Measurements from ENCODE around the gene ZAP70. TPM values are rescaled to one million over a fixed set of nuclear protein-coding genes. Genes with fewer than 3 reads are reported as not detected.

Gene ZAP70
- total RNA-seq, 2 donors from 2014 or later = 0.86 to 1.4 TPM

GRCh38 chr2:97736608-97737330 is 23.4 kb downstream of the ZAP70 start:
- Histone ChIP-seq H3K27me3 (no peaks in the 10 kb centered on the region), H3K9me3 (no peaks in the 10 kb centered on the region), H3K4me3 (no peak overlapping the region), H3K27ac (no peak overlapping the region), H3K36me3 (no peaks in the 10 kb centered on the region), H3K4me1 (peaks cover 0 to 4% of the 10 kb centered on the region in 2 donors)
- DNase-seq (ENCODE audit: low spot score) = no peak
- TF ChIP-seq CTCF (IDR thresholded peaks at IDR 0.05) = no peak

GRCh38 chr2:97737421-97738178 is 24.2 kb downstream of the ZAP70 start:
- H3K27ac ChIP-seq = no peak overlapping the region
- no peak for DNase-seq (ENCODE audit: low spot score)
- no peaks in the 10 kb centered on the region for H3K36me3 ChIP-seq
- no peaks in the 10 kb centered on the region for H3K9me3 ChIP-seq
- no peak overlapping the region for H3K4me3 ChIP-seq
- peaks cover 0 to 12% of the 10 kb centered on the region in 2 donors for H3K4me1 ChIP-seq
- no peaks in the 10 kb centered on the region for H3K27me3 ChIP-seq
- no peak for TF ChIP-seq CTCF (IDR thresholded peaks at IDR 0.05)

- H3K9me3 ChIP-seq = no peaks in the 10 kb centered on the region
- DNase-seq (ENCODE audit: low spot score) = no peak
- no peak for TF ChIP-seq CTCF (IDR thresholded peaks at IDR 0.05)
- H3K4me3 ChIP-seq = no peak overlapping the region
- H3K27ac ChIP-seq = no peak overlapping the region
- no peaks in the 10 kb centered on the region for H3K27me3 ChIP-seq
- peaks cover 0 to 16% of the 10 kb centered on the region in 2 donors for H3K4me1 ChIP-seq
- no peaks in the 10 kb centered on the region for H3K36me3 ChIP-seq
These were observed 25.0 kb downstream of the ZAP70 start for GRCh38 chr2:97738179-97739019.

- Histone ChIP-seq H3K4me1 (peaks cover 0 to 16% of the 10 kb centered on the region in 2 donors), H3K27ac (no peak overlapping the region), H3K4me3 (no peak overlapping the region), H3K27me3 (no peaks in the 10 kb centered on the region), H3K9me3 (no peaks in the 10 kb centered on the region), H3K36me3 (no peaks in the 10 kb centered on the region)
- no peak for TF ChIP-seq CTCF (IDR thresholded peaks at IDR 0.05)
- no peak for DNase-seq (ENCODE audit: low spot score)
These were observed 25.9 kb downstream of the ZAP70 start for GRCh38 chr2:97739020-97739892.

- DNase-seq (ENCODE audit: low spot score) = no peak
- no peaks in the 10 kb centered on the region for H3K9me3 ChIP-seq
These were observed 26.5 kb downstream of the ZAP70 start for GRCh38 chr2:97739893-97740245.

More at GRCh38 chr2:97739893-97740245, 26.5 kb downstream of the ZAP70 start:
- Histone ChIP-seq H3K4me1 (peaks cover 0 to 16% of the 10 kb centered on the region in 2 donors), H3K4me3 (no peak overlapping the region), H3K27me3 (no peaks in the 10 kb centered on the region), H3K36me3 (no peaks in the 10 kb centered on the region), H3K27ac (no peak overlapping the region)
- no peak for TF ChIP-seq CTCF (IDR thresholded peaks at IDR 0.05)

Data from right atrium auricular region (tissue), 2 donors.